Measurements from ENCODE around the gene SPAG5.

The SPAG5 gene

GRCh38 chr17:28598799-28599310 is at the start of gene SPAG5:
Gene SPAG5 (minus strand): TSS chr17:28599025. CDS start chr17:28598946, 79 bp downstream.
- Histone ChIP-seq H3K9ac (ENCODE audit: low read depth, low read length) (peak within 1 kb of the TSS; percentile 98), H3K36me3 (ENCODE audit: insufficient read depth, low read length) (no peaks in the 10 kb centered on the region), H3K9me3 (ENCODE audit: control insufficient read depth, insufficient read depth, low read length) (no peaks in the 10 kb centered on the region), H3K4me1 (ENCODE audit: insufficient read depth, low read length) (peaks cover 5% of the 10 kb centered on the region; the same call in 1 of the 2 replicates)

DNA sequence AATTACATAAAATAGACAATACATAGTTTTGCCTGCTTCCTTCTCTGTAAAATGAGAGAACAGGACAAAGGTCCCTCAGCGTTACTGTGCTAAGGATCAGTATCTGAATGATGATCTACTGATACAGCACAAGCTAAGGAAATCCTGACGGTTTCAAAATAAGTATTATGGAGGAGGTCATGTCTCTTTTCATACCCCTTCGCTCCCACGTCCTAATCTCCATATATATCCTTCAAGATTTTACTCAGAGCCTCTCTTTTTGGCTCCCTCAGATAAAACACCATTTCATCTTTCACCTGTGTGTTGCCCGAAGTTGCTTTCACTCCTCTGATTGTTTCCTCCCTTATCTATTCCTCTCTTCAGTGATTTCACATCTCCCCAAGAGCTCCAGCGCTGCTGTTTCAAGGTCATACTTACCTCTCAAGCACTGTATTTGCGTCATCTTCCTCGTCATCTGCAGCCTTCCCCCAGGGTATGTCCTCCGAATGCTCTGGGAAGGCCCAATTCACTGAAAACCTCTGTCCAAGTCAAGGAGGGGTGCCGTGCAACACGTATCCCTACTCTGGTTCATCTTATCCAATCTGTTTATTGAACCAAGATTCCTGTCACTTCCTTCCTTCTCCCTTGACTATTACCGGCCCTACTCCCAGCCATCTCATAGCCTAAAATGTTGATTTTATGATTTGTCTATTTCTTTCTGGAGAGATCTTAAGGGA is 47.4 kb upstream of the SPAG5 start:
- Histone ChIP-seq H3K4me1 (ENCODE audit: insufficient read depth, low read length) (no peaks in the 10 kb centered on the region; the same call in 1 of the 2 replicates), H3K36me3 (ENCODE audit: insufficient read depth, low read length) (peaks cover 27% of the 10 kb centered on the region), H3K9me3 (ENCODE audit: control insufficient read depth, insufficient read depth, low read length) (no peaks in the 10 kb centered on the region), H3K9ac (ENCODE audit: low read depth, low read length) (no peak overlapping the region)

- no peaks in the 10 kb centered on the region; the same call in 1 of the 2 replicates for H3K4me1 ChIP-seq (ENCODE audit: insufficient read depth, low read length)
- H3K9ac ChIP-seq (ENCODE audit: low read depth, low read length), result peak overlapping the region; percentile 91
- H3K9me3 ChIP-seq (ENCODE audit: control insufficient read depth, insufficient read depth, low read length), result no peaks in the 10 kb centered on the region
- peaks cover 33% of the 10 kb centered on the region for H3K36me3 ChIP-seq (ENCODE audit: insufficient read depth, low read length)
These were observed 46.7 kb upstream of the SPAG5 start for GRCh38 chr17:28645576-28645939.

GRCh38 chr17:28644787-28645575 is 46.2 kb upstream of the SPAG5 start, which contains the start of gene BLTP2:
Gene BLTP2 (minus strand): TSS chr17:28645158. CDS start chr17:28645056, 102 bp downstream.
- H3K4me1 ChIP-seq (ENCODE audit: insufficient read depth, low read length), result no peaks in the 10 kb centered on the region; the same call in 1 of the 2 replicates
- peak within 1 kb of the TSS; percentile 91 for H3K9ac ChIP-seq (ENCODE audit: low read depth, low read length)
- no peaks in the 10 kb centered on the region for H3K9me3 ChIP-seq (ENCODE audit: control insufficient read depth, insufficient read depth, low read length)
- H3K36me3 ChIP-seq (ENCODE audit: insufficient read depth, low read length), result peaks cover 35% of the 10 kb centered on the region

DNA sequence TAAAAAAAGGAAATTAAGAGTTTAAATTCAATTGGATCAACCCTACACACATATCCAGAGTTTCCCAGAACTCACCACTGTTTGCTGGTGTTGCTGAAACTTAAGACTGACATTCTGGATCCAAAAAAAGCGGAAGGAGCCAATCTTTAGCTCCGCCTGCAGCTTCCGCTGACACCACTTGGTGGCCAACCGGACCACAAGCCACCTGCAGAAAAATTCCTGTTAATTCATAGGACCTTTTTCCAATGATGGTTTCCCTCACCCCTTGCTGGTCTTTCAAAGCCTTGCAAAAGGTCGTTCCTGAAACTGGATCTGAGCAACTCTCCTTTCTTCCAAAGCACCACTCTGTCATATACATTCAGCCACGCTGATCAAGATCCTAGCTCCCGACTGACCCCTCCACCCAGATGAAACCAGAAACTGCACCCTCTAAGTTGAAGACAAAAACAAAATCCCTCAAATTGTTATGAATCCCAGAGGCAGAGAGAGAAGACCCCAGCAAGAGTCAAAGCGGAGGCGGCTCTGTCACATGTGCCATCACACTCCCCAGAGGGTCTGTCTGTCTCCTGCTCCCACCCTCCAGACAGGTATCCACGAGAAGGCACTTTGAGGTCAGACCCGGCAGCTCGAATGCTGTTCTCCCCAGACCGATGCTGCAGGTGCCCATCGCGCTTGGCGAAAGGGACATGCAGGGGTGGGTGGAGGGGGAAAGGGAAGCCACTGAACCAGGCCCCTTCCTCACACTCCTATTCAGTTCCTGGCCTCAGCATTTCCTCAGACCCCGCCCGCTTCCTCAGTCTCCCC is 45.4 kb upstream of the SPAG5 start:
- Histone ChIP-seq H3K36me3 (ENCODE audit: insufficient read depth, low read length) (peaks cover 41% of the 10 kb centered on the region), H3K9me3 (ENCODE audit: control insufficient read depth, insufficient read depth, low read length) (no peaks in the 10 kb centered on the region), H3K9ac (ENCODE audit: low read depth, low read length) (peak overlapping the region; percentile 91), H3K4me1 (ENCODE audit: insufficient read depth, low read length) (no peaks in the 10 kb centered on the region; the same call in 1 of the 2 replicates)

DNA sequence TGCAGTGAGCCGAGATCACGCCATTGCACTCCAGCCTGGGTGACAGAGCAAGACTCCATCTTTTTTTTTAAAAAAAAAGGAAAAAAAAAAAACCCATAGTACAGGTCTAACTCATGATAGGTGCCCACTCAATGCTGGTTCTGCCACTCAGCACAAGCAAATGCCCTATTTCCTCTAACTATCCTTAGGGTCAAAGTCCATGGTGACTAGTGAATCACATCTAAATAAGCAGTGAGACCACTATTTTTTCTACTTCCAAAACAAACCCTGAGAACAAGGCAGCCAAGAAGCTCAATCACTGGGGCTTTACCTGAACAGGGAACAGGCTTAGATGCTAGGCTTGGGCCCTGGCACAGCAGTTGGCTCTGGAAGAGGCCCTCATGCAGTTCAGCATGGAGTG is 42.8 kb upstream of the SPAG5 start:
- H3K9ac ChIP-seq (ENCODE audit: low read depth, low read length), result no peak overlapping the region

GRCh38 chr17:28635506-28635905 is 36.7 kb upstream of the SPAG5 start:
- H3K9ac ChIP-seq (ENCODE audit: low read depth, low read length), result no peak overlapping the region
- H3K4me1 ChIP-seq (ENCODE audit: insufficient read depth, low read length), result no peaks in the 10 kb centered on the region
- peaks cover 71% of the 10 kb centered on the region for H3K36me3 ChIP-seq (ENCODE audit: insufficient read depth, low read length)
- H3K9me3 ChIP-seq (ENCODE audit: control insufficient read depth, insufficient read depth, low read length), result no peaks in the 10 kb centered on the region

More for the DNA sequence above, 42.8 kb upstream of the SPAG5 start:
- no peaks in the 10 kb centered on the region; the same call in 1 of the 2 replicates for H3K4me1 ChIP-seq (ENCODE audit: insufficient read depth, low read length)
- H3K36me3 ChIP-seq (ENCODE audit: insufficient read depth, low read length), result peaks cover 52% of the 10 kb centered on the region
- H3K9me3 ChIP-seq (ENCODE audit: control insufficient read depth, insufficient read depth, low read length), result no peaks in the 10 kb centered on the region

DNA sequence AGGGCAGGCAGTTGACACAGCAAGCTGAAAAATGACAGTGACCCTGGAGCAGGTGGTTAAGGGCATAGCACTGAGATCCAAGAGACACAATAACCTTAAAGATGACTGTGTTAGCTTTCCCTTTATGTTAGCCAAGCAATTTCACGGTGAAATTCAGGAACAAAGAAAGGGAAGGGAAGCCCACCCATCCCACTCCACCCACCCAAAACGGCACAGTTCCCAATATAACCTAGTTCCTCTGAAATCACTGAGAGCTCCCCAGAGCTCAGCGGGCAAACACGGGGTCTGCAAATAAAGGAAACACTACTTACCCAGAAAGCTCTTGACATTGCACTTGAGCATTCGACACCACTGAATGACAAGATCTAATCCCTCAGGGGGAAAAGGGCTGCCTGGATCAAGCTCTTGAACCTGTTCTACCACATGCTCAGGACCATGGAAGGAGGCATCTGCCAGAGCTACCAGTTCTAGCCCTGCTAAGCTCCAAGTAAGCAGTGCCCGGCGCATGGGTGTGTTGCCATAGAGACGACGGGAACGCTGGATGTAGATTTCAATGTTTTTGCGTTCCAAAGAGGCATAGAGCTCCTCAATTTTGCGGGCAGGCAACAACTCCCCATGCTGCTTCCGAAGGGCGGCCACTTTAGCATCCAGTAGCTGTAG is 35.5 kb upstream of the SPAG5 start:
- Histone ChIP-seq H3K36me3 (ENCODE audit: insufficient read depth, low read length) (peaks cover 65% of the 10 kb centered on the region), H3K9me3 (ENCODE audit: control insufficient read depth, insufficient read depth, low read length) (no peaks in the 10 kb centered on the region), H3K9ac (ENCODE audit: low read depth, low read length) (no peak overlapping the region), H3K4me1 (ENCODE audit: insufficient read depth, low read length) (no peaks in the 10 kb centered on the region)

DNA sequence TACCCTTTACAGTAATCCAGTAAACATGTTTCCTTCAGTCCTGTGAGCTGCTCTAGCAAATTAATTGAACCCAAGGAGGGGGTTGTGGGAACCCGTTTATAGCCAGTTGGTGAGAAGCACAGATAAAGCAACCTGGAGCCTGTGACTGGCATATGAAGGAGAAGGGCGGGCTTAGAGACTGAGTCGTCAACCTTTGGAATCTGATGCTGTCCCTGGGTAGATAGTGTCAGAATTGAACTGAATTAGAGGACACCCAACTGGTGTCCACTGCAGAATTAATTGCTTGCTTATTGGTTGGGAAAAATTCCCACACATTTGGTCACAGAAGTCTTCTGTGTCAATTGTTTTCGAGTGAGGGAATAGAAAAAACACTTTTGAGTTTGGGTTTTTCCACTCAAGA is 28.0 kb upstream of the SPAG5 start:
- Histone ChIP-seq H3K9me3 (ENCODE audit: control insufficient read depth, insufficient read depth, low read length) (no peaks in the 10 kb centered on the region), H3K36me3 (ENCODE audit: insufficient read depth, low read length) (peaks cover 41% of the 10 kb centered on the region), H3K9ac (ENCODE audit: low read depth, low read length) (no peak overlapping the region), H3K4me1 (ENCODE audit: insufficient read depth, low read length) (no peaks in the 10 kb centered on the region)

DNA sequence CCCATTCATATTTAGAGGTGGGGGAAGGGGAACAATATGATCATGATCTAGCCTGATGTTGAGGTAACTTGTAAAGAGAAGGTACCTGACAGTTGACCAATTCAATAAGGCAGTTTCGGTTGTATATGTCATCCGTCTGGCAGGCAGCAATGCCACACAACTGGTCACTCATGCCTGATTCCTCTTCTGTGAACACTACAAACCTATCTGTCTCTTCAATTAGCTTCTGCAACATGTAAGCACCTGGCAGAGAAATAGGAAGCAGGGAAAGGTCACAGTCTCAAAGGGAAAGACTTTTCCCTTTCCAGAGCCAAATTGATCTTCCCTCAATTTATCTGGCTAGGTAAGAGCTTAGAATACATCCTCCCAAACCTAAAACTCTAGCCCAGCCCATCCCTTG is 25.3 kb upstream of the SPAG5 start:
- Histone ChIP-seq H3K4me1 (ENCODE audit: insufficient read depth, low read length) (no peaks in the 10 kb centered on the region), H3K9ac (ENCODE audit: low read depth, low read length) (no peak overlapping the region), H3K9me3 (ENCODE audit: control insufficient read depth, insufficient read depth, low read length) (no peaks in the 10 kb centered on the region), H3K36me3 (ENCODE audit: insufficient read depth, low read length) (peaks cover 52% of the 10 kb centered on the region)

DNA sequence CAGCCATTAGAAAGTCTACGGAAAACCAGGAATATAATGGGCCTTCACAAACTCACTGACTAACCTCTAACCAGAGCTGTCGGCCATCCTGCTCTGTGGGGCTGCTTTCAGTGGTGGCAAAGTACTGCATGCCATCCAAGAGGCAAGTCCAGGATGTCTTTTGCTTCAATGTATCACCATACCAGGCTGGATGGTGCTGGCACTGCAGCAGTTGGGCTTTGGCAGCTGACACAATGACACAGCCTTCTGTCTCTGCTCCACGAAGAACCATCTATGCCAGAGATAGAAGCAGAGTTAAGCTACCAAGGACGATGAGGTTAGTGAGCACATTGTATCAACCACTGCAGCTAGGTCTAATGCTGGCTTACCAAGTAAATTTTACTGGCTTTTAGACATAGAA is 24.9 kb upstream of the SPAG5 start:
- H3K36me3 ChIP-seq (ENCODE audit: insufficient read depth, low read length), result peaks cover 57% of the 10 kb centered on the region
- no peaks in the 10 kb centered on the region for H3K9me3 ChIP-seq (ENCODE audit: control insufficient read depth, insufficient read depth, low read length)
- no peak overlapping the region for H3K9ac ChIP-seq (ENCODE audit: low read depth, low read length)
- H3K4me1 ChIP-seq (ENCODE audit: insufficient read depth, low read length), result no peaks in the 10 kb centered on the region

- no peaks in the 10 kb centered on the region for H3K9me3 ChIP-seq (ENCODE audit: control insufficient read depth, insufficient read depth, low read length)
These were observed 23.4 kb upstream of the SPAG5 start for GRCh38 chr17:28622186-28622585.

DNA sequence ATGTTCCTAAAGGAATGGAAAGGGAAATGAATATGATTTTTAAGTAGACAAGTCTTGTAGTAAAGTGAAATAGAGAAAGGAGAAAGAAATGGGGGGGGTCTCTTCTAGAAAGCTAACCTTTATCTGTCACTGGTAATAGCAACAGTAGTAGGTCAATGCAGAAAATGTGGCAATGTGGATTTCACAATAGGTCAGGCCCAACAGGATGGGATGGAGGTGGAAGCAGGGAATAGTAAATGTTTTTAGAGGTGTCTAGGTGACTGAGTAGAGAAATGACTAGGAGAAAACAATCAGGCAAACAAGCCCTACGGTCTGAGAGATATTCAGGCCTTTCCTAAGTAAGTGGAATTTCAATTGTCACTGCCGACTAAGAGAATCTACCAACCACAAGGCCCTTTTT is 21.2 kb upstream of the SPAG5 start:
- peaks cover 66% of the 10 kb centered on the region for H3K36me3 ChIP-seq (ENCODE audit: insufficient read depth, low read length)

More at GRCh38 chr17:28622186-28622585, 23.4 kb upstream of the SPAG5 start:
- Histone ChIP-seq H3K36me3 (ENCODE audit: insufficient read depth, low read length) (peaks cover 55% of the 10 kb centered on the region), H3K4me1 (ENCODE audit: insufficient read depth, low read length) (no peaks in the 10 kb centered on the region), H3K9ac (ENCODE audit: low read depth, low read length) (no peak overlapping the region)

More for the DNA sequence above, 21.2 kb upstream of the SPAG5 start:
- no peaks in the 10 kb centered on the region for H3K4me1 ChIP-seq (ENCODE audit: insufficient read depth, low read length)
- no peak overlapping the region for H3K9ac ChIP-seq (ENCODE audit: low read depth, low read length)
- H3K9me3 ChIP-seq (ENCODE audit: control insufficient read depth, insufficient read depth, low read length), result no peaks in the 10 kb centered on the region
